IPS-18c (cell line): ENCODE data around the gene IL22RA1.

Experiments used
- H3K4me3 ChIP-seq: 2 replicates; pipeline ENCODE4 v1.7.0; 2013; ENCODE audit warnings: low read depth, mild to moderate bottlenecking, low read length, moderate library complexity; ENCODE audit not compliant: insufficient read depth
- H3K9me3 ChIP-seq: one replicate; pipeline ENCODE4 v1.6.1; 2013; ENCODE audit warnings: mild to moderate bottlenecking, low read length, moderate library complexity; ENCODE audit not compliant: control insufficient read depth, insufficient read depth

The IL22RA1 gene

GRCh38 chr1:24110642-24111261, 32.2 kb downstream of the IL22RA1 start:
- no peaks in the 10 kb centered on the region for H3K9me3 ChIP-seq
- no peak overlapping the region for H3K4me3 ChIP-seq

- no peak overlapping the region for H3K4me3 ChIP-seq
These were observed 33.1 kb downstream of the IL22RA1 start for GRCh38 chr1:24109686-24110475.

GRCh38 chr1:24109166-24109483, 33.8 kb downstream of the IL22RA1 start:
- Histone ChIP-seq H3K4me3 (no peak overlapping the region), H3K9me3 (no peaks in the 10 kb centered on the region)

More at GRCh38 chr1:24109686-24110475, 33.1 kb downstream of the IL22RA1 start:
- no peaks in the 10 kb centered on the region for H3K9me3 ChIP-seq

- no peak overlapping the region for H3K4me3 ChIP-seq
- H3K9me3 ChIP-seq: no peaks in the 10 kb centered on the region
These were observed 34.4 kb downstream of the IL22RA1 start for GRCh38 chr1:24108334-24109165.

- Histone ChIP-seq H3K9me3 (no peaks in the 10 kb centered on the region), H3K4me3 (no peak overlapping the region)
These were observed 35.3 kb downstream of the IL22RA1 start for GRCh38 chr1:24107462-24108138.

- Histone ChIP-seq H3K9me3 (no peaks in the 10 kb centered on the region), H3K4me3 (no peak overlapping the region)
These were observed 37.4 kb downstream of the IL22RA1 start for GRCh38 chr1:24105368-24106160.

- H3K9me3 ChIP-seq: no peaks in the 10 kb centered on the region
- H3K4me3 ChIP-seq: no peak overlapping the region
These were observed 38.1 kb downstream of the IL22RA1 start for GRCh38 chr1:24104854-24105253.

GRCh38 chr1:24103879-24104278, 39.1 kb downstream of the IL22RA1 start:
- H3K4me3 ChIP-seq: no peak overlapping the region
- no peaks in the 10 kb centered on the region for H3K9me3 ChIP-seq

GRCh38 chr1:24103408-24103807, 39.5 kb downstream of the IL22RA1 start:
- H3K4me3 ChIP-seq: no peak overlapping the region
- H3K9me3 ChIP-seq: no peaks in the 10 kb centered on the region

- no peak overlapping the region for H3K4me3 ChIP-seq
- no peaks in the 10 kb centered on the region for H3K9me3 ChIP-seq
These were observed 40.0 kb downstream of the IL22RA1 start for GRCh38 chr1:24102961-24103360.

GRCh38 chr1:24101796-24102586, 40.9 kb downstream of the IL22RA1 start:
- no peaks in the 10 kb centered on the region for H3K9me3 ChIP-seq

GRCh38 chr1:24100945-24101737, 41.8 kb downstream of the IL22RA1 start:
- no peak overlapping the region for H3K4me3 ChIP-seq

More at GRCh38 chr1:24101796-24102586, 40.9 kb downstream of the IL22RA1 start:
- no peak overlapping the region for H3K4me3 ChIP-seq

GRCh38 chr1:24098943-24099638, 43.8 kb downstream of the IL22RA1 start:
- no peak overlapping the region for H3K4me3 ChIP-seq
- H3K9me3 ChIP-seq: no peaks in the 10 kb centered on the region

More at GRCh38 chr1:24100945-24101737, 41.8 kb downstream of the IL22RA1 start:
- H3K9me3 ChIP-seq: no peaks in the 10 kb centered on the region

GRCh38 chr1:24098102-24098501, 44.8 kb downstream of the IL22RA1 start:
- no peaks in the 10 kb centered on the region for H3K9me3 ChIP-seq
- H3K4me3 ChIP-seq: no peak overlapping the region

- H3K9me3 ChIP-seq: no peaks in the 10 kb centered on the region
- H3K4me3 ChIP-seq: no peak overlapping the region
These were observed 45.3 kb downstream of the IL22RA1 start for GRCh38 chr1:24097663-24098062.
